Activated T-cell treated with anti-CD3 and anti-CD28 coated beads, Interleukin-2, amount 50 U/mL, for 1 hour (primary cell): ENCODE results near the gene MLH1.
"Not testable (repeated sequence)": the region's sequence is repeated elsewhere in the genome, so short reads cannot be mapped to it uniquely, and the experiment has no call there.

Experiments used
- DNase-seq: peaks from one replicate; pipeline ENCODE4 v3.0.0-alpha.2; 2020

MLH1 gene

DNA sequence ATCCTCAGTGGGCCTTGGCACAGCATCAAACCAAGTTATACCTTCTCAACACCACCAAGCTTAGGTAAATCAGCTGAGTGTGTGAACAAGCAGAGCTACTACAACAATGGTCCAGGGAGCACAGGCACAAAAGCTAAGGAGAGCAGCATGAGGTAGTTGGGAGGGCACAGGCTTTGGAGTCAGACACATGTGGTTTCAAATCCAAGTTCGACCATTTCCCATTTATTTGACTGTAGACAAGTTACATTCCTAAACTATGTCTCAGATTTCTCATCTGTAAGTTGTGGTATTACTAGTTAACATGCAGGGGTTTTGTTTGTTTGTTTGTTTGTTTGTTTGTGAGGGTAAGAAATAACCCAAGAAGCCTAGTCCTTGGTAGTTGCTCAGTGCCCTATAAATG, 46.9 kb downstream of the MLH1 start:
- DNase-seq: no peak

DNA sequence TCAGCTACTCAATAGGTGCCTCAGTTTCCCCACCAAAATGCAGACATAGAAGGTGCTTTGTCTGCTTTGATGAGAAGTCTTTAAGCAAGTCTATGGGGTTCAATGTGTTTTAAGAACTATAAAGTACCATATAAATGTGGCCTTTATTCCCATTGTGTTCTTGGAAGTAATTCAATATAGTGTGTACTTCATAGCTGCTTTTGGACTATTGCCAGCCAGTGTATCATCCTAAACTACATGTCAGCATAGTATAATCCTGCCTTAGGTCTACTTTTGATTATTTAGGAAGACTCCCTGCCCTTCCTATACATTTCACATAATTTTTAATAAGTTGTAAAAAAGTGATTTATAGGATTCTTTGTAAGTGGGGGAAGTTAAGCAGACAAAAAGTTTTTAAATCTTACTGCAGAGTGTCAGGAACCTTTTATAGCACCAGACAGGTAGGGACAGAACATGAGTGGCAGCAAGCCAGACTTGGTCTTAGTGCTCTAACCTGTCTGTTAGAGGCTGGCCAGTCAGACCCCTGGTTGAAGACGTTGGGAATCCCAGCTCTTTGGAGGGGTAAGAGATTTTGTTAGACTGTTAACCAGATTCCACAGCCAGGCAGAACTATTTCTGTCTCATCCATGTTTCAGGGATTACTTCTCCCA, 48.4 kb downstream of the MLH1 start:
- DNase-seq: no peak

DNA sequence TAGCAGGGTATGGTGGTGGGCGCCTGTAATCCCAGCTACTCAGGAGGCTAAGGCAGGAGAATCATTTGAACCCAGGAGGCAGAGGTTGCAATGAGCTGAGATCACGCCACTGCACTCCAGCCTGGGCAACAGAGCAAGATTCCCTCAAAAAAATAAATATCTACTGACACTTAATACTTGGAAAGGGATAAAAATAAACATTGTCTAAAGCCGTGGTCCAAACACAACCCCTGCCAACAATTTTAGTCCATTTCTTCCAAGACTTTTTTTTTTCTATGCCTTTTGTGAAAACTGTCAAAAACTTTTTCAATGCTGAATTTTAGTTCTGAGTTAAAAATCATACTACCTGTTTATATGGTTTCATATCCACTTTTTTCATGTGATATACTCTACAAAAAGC, 49.4 kb downstream of the MLH1 start:
- DNase-seq: not testable (repeated sequence)

DNA sequence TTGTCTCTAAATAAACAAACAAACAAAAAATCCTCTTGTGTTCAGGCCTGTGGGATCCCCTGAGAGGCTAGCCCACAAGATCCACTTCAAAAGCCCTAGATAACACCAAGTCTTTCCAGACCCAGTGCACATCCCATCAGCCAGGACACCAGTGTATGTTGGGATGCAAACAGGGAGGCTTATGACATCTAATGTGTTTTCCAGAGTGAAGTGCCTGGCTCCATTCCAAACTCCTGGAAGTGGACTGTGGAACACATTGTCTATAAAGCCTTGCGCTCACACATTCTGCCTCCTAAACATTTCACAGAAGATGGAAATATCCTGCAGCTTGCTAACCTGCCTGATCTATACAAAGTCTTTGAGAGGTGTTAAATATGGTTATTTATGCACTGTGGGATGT, 57.0 kb downstream of the MLH1 start:
- DNase-seq: no peak

DNA sequence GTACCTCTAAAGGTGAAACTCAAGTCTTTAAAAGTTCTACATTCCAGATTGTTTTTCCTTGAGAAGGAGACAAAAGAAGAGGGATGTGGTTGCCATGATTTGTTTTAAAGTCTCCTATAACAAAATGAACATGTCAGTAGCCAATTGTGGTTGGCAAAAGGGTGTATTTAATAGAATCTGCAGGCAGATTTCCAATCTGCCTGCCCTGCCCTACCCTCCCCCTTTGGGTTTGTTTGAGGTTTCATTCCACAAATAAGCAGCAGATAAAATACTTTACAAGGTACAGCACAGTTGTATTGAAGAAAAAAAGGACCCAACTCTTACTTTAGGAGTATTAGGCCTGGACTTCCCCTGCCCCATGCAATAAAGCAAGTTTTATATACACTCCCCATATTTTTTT, 59.5 kb downstream of the MLH1 start:
- no peak for DNase-seq

DNA sequence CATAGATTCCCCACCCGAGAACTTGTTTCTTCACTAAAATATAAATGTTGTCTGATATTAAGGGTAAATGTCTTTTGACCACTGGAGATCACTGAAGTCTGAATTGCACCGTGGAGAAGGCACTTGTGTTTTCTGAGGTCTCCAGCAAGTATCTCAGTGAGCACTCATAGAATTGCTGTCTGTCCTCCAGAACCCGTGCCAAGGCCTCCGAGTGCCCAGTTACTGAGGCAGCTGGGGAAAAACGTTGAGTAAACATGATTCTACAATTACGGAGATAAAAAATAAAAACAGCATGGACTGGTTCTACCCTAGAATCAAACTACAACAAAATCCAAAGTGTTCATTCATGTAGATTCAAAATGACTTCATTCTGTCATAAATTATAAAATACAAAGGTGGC, 60.0 kb downstream of the MLH1 start:
- DNase-seq: no peak

DNA sequence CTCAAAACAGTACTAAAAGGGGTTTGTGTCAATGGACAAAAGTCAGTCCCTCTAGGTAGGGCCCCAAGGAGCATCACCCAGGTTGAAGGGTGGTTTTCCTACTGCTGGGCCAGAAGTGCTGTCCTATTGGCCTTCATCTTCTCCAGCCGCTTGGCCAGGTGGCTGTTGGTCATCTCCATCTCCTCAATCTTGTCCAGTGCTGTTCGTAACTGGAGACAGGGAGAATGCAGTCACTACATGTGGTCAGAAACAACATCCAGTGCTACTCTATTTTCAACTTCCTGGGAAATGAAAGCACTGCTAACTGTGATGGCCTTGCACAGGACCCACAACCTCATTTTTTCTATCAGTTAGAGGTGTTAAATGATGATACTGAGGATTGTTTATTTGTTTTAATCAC, 60.4 kb downstream of the MLH1 start:
- DNase-seq: no peak

DNA sequence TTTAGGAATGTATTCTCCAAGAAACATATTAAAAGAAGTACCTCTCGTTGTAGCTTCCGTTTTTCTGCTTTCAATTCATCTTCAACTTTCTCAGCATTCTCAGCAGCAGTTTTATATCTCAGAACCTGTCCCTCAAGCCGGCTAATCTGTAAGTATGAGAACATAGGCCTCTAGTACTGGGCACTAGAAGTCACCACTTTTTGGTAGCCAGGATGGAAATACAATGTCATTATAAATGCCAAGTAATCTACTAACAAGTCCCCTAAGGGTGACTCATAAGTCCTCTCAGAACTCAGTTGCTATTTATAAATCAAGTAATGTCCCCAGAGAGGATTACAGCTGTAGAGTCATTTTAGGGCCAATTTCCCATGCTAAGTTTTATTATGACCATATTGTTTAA, 61.1 kb downstream of the MLH1 start:
- no peak for DNase-seq

DNA sequence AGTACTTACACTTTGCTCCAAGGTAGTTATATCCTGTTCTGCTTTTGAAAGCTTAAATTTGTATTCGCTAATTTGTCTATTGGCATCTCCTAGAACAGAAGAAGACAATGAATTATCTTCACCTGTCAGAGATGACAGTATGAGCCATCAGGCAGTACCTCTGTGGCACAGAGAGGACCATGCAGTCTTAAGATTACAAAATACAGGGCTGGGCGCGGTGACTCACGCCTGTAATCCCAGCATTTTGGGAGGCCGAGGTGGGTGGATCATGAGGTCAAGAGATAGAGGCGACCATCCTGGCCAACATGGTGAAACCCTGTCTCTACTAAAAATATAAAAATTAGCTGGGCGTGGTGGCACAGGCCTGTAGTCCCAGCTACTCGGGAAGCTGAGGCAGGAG, 61.8 kb downstream of the MLH1 start:
- not testable (repeated sequence) for DNase-seq

DNA sequence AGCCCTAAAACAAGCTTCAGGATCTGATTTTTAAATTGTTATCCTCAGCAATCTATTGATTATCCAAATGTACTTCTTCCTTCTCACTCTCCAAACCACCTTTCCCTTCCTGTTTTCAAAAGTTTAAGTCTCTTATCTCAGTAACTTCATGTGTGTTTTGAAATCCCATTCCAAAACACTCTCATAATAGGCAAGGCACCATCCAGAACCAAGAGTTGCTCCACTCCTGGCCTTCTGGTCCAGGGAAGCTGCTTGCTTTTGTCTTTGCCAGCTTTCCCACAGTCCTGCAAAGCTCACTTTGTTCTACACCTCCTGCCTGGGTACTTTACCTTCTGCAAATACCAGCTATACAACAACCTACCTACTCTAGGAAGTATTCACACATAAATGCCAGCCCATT, 63.5 kb downstream of the MLH1 start:
- DNase-seq: no peak

DNA sequence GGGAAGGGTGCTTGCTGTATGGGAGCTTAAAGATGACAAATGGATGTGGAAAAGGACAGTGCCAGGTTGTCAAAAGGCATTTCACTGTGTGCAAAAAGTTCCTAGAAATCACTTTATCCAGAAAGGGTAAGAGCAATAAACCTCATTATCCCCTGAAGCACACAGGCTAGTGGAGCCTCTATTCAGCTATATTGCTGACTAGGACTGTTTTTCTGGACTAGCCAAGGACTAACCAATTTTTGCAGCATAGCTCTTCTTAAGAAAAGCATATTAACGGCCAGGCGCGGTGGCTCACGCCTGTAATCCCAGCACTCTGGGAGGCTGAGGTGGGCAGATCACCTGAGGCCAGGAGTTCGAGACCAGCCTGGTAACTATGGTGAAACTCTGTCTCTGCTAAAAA, 64.8 kb downstream of the MLH1 start:
- no peak for DNase-seq

DNA sequence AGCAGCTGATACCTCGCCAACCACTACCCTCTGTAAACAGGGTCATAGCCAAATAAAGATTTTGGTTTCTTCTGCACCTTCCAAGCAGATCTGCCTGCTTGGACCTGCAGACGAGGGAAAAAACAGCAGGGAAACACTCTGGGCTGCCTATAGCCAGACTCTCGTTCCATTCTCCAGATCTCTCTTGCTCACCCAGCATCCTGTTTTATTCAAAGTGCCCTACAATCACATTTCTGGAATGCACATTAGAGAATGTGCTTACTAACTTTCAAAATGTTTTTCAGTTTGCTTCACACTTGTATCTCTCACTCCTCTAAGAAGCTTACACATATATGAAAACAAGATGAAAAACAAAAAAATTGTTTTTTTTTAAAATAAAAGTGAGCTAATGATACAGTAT, 71.4 kb downstream of the MLH1 start:
- DNase-seq: no peak

DNA sequence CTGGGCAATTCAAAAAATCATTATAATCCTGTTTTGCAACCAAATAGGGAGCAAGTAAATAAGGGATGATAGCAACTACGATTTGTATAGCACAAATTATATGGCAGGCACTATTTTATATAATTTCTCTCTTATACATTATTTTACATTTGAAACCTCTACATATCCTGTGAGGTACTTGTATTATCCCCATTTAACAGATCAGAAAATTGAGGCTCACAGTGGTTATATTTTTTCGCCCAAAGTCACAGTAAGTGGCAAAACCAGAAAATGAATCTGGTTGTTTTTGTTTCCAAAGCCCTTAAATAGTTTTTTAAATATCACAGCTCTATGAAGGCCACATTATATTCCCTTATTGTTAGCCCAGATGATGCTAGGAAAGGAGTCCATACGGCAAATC, 74.3 kb downstream of the MLH1 start:
- DNase-seq: no peak

DNA sequence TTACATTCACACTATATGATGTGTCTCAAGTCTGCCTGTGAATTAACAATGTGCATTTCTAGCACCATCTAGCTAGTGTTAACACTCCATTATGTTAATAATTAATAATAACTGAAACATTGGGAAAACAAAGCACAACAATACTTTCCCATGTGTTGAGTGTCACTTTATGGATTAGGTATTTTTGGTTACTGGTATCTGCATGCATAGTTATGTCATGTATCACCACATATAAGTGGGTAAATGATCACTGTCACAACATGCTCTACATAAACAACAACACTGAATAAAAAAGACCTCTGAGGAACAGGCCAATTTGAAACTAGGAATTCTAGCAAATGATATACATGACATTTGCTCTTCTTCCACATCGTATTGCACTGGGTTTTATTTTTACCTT, 74.7 kb downstream of the MLH1 start:
- DNase-seq: no peak

DNA sequence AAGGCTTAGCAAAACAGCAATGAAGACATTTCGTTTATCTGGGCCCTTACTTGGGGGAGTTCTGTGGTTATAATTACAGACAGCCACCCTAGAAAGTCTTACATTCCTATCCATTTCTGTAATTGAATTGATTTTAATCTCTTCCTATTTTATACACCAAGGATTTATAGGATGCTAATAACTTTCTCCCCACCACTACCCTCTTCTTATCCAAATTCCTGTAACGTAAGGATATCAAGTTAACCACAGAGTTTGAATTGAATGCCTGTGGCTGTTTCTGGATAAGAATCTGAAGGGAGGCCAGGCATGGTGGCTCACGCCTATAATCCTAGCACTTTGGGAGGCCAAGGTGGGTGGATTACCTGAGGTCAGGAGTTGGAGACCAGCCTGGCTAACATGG, 78.6 kb downstream of the MLH1 start:
- DNase-seq: no peak

DNA sequence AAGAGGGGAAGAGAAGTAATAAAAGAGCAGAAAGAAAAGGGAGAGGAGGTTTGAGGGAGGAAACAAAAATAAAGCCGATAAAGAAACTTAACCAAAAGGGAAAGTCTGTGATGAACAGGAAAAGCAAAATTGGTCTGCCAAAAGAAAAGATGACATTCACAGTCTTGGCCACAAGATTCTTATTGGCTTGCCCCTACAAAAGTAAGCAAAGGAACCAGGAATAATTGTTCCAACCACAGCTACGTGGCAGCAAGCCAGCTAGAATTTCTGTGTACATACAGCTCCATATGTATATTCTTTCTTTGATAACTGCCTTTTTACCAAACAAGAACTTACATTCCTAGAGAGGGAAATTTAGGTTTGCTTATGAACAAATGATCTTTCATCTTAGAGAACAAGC, 79.6 kb downstream of the MLH1 start:
- no peak for DNase-seq

DNA sequence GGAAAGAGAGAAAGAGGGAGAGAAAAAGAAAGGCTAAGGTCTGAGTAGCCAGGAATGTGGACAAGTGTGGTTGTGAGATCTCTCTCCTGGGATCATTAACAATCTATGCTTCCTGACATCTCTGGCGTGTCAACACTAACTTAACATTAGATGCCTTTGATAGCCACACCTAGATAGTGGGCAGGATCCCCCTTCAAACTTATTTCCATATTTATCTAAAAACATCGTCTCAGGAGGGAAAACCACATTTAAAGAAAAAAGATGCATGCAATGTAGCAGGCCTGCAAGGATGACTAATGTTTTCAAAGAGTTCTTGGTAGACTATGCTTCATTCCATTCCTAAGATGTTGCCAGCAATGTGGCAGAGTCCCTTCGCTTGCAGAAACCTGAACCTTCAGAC, 80.9 kb downstream of the MLH1 start:
- no peak for DNase-seq

DNA sequence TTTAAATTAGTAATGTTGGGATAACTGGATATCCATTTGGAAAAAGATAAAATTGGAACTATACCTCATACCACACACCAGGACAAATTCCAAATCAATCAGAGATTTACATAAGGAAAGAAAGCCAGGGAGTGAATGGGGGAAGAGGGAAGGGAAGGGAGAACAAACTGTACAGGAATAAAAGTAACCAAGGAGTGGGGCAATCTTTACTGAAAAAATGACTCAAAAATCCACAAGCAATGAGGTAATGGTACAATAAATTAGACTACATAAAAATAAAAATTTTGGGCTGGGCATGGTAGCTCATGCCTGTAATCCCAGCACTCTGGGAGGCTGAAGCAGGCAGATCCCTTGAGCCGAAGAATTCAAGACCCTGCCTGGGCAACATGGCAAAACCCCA, 82.6 kb downstream of the MLH1 start:
- no peak for DNase-seq

DNA sequence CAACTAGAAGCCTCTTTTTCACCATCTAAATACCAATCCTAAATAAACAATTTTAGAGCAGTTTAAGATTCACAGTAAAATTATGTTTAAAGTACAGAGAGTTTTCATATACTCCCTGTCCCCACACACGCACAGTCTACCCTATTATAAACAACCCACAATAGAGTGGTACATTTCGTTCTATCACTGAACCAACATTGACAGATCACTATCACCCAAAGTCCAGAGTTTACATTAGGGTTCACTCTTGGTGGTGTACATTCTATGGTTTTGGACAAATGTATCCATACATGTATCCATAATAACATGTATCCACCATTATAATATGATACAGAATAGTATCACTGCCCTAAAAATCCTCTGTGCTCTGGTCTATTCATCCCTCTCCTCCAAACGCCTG, 89.0 kb downstream of the MLH1 start:
- no peak for DNase-seq

DNA sequence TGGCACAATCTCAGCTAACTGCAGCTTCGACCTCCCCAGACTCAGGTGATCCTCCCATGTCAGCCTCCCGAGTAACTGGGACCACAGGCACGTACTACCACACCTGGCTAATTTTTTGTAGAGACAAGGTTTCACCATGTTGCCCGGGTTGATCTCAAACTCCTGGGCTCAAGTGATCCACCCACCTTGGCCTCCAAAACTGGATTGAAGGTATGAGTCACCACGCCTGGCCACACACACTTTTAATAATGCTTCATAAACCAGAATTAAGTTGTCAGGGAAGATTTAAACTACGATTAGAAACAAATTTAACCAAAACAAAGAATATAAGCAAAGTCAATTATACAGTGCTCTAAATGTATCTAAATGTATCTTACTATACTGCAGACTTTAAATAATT, 93.6 kb downstream of the MLH1 start:
- DNase-seq: no peak

DNA sequence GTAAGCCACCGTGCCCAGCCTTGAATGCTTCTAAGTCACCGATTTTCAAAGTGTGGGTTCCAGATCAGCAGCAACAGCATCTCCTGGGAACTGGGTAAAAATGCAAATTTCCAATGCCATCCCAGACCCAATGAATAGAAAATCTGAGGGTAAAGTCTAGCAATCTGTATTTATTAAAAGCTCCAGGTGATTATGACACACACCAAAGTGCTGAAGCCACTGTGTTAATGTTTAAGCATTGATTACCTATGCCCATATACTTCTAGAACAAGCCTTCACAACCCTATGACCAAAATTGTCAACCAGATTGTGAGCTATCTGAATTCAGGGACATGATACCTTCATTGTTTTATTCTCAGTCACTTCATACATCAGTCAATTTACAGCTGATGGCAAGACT, 94.6 kb downstream of the MLH1 start:
- no peak for DNase-seq

DNA sequence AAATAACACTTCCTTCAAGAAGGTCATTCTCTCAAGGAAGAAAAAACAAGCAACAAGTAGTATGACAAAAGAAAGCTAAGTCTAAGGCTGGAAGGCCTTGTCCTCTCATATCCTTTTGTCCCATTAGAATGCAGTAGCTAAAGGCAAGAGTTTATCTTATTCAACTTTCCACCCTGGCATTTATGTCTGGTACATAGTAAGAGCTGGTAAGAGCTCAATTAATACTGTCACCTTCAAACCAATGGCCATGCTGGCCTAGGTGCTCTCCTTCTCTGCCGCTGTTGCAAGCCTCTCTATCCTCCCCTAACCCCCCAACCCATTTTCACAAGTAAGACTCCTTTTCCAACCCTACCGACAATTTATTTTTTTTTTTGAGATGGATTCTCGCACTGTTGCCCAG, 99.2 kb downstream of the MLH1 start:
- DNase-seq: no peak

DNA sequence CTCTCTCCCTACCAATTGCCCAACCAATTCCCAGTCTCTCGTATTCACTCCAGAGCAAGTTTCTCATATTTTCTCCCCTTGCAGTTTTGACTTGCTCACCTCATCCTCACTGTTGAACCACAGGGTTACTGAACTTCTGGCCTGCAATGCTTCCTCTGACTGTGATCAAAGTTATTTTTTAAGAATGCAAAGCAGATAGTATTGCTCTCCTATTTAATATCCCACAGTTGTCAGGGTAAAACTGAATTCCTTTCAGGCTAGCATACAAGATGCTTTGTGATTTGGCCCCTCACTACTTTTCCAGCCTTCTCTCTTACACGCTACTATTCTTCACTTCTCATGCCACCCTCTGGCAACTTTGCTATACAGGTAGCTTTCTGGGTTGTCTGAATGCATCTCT, 100.2 kb downstream of the MLH1 start:
- no peak for DNase-seq

DNA sequence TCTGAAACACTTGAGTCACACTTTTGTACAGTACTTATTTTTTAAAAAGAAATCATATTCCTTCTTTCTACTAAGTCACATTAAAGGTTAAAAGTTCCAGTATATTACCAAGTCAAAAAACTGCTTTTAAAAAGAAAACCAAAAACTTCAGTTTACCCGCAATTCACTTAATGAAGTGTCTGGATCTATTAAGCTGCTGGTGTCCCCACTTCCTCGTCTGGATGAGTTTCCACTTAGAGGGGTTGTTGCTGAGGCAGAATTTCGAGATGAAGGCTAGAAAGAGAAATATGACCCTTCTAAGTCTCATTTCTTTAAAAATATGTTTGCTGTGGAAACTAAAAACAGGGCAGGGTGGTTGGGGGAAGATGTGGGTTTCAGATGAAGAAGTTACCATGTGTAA, 101.3 kb downstream of the MLH1 start:
- no peak for DNase-seq

DNA sequence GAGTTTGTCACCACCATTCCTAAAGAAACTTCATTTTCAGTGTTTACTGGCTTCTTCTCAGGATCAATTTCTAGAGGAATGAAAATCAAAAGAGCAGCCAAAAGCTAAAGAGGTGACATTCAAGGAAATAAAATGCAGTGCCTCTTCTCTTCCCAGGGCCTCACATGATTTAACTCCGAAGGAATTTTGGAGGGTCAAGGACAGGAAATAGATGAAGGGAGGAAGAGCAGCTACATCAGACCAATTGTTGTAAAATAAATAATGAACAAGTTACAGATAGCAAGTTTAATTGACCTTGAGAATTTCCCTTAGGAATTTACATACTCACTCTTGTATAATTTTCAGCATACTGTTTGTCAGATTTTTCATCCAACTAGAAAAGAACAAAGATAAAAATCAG, 103.0 kb downstream of the MLH1 start:
- no peak for DNase-seq

DNA sequence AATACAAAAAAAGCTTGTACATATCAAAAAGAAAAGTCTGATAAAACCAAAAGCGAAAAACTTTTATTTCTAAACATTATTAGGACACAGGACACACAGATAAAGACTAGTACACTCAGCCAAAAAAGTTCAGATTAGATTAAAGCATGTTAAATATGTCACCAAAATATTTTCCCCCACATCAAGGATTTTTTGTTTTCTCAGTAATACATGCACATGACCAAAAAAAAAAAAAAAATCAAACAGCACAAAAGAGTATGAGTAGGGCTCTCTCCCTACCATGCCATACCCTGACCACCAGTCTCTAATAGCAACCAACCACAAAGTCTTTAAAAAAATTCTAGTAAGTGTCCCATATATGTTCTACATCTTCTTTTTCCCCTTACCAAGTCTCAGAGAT, 103.7 kb downstream of the MLH1 start:
- no peak for DNase-seq
